HG03095 (cell line): ENCODE results near the gene TBC1D30.
"Not testable (repeated sequence)": the region's sequence is repeated elsewhere in the genome, so short reads cannot be mapped to it uniquely, and the experiment has no call there.

ENCODE experiments used
- ATAC-seq: cut with Tn5 transposase; IDR thresholded peaks from one replicate; pipeline ENCODE4 v1.9.1; 2021; ENCODE audit warnings: moderate library complexity; ENCODE audit not compliant: unreplicated experiment

TBC1D30 gene

GRCh38 chr12:64806173-64806572, 18.3 kb upstream of the TBC1D30 start:
- no peak for ATAC-seq

DNA sequence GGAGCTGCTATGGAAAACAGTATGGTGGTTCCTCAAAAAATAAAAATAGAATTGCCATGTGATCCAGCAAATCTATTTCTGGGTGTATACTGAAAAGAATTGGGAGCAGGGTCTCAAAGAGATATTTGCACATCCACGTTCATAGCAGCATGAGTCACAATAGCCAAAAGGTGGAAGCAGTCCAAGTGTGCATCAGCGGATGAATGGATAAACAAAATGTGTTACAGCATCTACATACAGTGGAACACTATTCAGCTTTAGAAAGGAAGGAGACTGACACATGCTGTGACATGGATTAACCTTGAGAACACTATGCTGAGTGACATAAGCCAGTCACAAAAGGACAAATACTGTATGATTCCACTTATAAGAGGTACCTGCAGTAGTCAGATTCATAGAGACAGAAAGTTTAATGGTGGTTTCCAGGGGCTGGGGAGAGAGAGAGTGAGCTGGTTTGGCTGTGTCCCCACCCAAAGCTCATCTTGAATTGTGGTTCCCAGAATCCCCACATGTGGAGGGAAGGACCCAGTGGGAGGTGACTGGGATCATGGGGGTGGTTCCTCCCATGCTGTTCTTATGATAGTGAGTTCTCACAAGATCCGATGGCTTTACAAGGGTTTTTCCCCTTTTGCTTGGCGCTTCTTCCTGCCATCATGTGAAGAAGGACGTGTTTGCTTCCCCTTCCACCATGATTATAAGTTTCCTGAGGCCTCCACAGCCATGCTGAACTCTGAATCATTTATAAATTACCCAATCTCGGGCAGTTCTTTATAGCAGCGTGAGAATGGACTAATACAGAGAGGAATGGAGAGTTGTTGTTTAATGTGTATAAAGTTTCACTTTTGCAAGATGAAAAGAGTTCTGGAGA, 17.6 kb upstream of the TBC1D30 start:
- no peak for ATAC-seq

DNA sequence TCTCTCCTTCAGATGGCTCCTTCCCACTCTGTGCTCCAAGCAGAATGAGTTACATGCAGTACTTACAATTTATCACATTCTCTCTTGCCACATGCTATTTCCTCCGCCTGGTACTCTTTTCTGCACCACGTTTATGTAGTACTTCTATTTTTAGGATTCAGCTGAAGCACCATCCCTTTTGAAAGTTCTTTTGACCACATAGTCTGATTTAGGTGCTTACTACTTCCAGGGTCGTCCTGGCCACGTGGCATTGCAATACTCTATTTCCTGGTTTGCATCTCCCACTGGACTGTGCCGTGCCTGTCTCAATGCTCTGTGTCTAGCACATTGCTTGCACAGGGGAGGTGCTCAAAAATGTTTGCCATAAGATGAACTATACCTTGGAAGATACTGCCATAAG, 16.3 kb upstream of the TBC1D30 start:
- ATAC-seq = no peak

GRCh38 chr12:64810831-64811230, 13.6 kb upstream of the TBC1D30 start:
- ATAC-seq = no peak

DNA sequence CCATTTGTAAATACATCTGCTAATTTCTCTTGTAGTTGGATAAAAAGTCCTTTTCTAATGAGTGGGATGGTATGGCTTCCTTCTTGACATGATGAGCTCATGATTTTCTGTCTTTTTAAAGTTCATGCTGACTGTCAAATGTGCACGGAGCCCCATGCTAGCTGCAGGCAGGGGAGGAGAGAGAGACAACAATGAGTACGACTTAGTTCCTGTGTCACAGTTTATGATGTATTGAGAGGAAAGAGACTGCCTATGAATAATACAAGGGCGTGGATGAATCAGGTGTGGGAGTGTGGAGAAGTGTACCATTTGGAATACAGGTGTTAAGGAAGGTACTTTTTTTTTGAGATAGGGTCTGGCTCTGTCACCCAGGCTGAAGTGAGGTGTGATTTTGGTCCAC, 10.7 kb upstream of the TBC1D30 start:
- no peak for ATAC-seq

DNA sequence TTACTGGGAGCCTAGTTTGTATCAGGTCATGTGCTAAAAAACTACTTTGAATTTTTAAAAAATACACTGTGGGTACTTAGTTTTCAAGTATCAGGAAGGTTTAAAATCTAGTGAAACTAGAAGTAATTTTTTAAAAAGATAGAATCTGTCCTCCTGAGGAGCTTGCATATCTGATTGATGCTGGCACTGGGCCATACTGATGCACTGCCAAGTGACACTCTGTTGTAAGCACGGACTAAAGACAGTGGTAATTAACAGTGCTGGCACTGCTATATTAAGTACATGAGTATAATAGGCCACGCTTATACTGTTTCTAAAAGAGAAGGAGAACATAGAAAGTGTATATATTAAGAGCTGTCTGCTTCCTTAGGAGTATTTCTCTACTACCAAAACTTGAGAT, 10.0 kb upstream of the TBC1D30 start:
- no peak for ATAC-seq

GRCh38 chr12:64819816-64820402, 4.5 kb upstream of the TBC1D30 start:
- no peak for ATAC-seq

DNA sequence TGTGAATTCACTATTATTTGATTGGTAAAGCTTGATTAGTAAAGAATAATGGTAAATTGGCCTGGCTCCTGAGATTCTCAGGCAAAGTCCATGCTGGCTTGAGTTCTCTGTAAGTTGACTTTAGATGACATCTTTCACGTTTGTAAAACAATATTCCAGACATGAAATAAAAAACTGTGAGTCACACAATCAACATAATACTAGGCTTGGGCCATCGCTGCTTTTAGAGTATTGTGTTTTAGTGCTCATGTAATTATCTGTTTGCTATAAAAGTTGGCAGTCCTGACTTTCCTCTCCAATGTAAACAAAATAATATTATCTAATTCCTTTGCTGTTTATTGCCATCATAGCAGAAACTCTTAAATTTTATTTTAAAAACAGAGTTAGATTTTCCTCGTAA, 3.9 kb upstream of the TBC1D30 start:
- ATAC-seq = no peak

- no peak for ATAC-seq
Observed at GRCh38 chr12:64821116-64821630, 3.3 kb upstream of the TBC1D30 start.

- no peak for ATAC-seq
Observed at GRCh38 chr12:64824130-64824499, 332 bp upstream of the TBC1D30 start.

DNA sequence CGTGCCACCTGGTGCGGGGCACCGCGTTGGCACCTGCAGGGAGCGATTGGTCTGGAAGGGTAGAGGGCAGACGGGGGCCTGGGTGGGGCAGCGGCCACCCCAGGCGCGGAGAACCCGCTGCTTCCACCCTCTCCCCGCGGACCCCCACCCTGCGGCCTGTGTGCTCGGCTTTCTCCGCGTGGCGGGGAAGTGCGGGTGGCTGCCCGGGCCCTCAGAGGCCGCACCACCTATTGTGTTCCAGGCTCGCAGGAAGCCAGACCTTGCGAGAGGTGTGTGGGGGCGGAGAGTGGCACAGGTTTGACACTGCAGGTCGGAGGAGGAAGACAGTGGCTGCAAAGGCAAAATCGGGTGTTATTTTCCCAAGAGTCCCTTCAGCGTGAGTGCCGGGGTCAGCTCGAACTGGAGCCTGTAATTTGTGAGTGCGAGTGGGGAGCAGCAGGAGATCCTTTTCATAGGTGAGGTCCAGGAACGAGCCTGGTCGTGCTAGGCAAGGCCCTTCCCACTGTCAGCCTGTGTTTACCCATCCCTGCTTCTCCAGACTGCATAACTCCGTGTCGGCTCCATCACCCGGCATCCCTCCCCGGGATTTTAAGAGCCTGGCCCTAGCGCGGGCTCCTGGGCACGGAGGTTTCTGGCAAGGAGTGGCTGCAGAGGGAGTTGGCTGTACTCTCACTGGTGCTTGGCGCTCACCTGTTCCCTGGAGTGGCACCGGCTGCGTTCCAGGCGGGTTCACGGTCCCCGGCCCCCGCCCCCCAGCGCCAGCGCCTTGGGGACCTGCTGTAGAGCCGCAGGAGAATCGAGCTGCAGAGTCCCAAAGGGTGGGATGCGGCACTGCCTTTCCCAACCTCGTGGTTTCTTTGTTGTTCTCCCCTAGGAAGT, 935 bp downstream of the TBC1D30 start:
- no peak for ATAC-seq

DNA sequence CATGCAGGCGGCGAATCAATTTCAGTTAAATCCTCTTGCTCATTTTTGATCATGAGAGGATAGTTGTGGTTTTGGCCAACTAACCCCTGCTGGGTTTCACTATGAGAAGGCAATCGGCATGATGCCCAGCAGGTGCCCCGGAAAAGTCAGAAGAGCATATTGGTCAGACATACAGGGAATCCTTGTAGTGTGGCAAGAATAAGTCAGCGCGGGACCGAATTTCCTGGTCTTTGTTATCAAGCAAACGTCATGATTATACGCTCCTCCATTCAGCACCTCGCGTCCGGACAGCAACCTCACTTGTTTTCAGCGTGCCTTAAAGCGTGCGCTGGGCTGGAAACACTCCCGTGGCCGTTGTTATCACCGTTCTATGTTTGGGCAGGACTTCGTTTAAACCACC, 1.8 kb downstream of the TBC1D30 start:
- ATAC-seq = no peak

GRCh38 chr12:64828713-64829112, 4.3 kb downstream of the TBC1D30 start:
- no peak for ATAC-seq

DNA sequence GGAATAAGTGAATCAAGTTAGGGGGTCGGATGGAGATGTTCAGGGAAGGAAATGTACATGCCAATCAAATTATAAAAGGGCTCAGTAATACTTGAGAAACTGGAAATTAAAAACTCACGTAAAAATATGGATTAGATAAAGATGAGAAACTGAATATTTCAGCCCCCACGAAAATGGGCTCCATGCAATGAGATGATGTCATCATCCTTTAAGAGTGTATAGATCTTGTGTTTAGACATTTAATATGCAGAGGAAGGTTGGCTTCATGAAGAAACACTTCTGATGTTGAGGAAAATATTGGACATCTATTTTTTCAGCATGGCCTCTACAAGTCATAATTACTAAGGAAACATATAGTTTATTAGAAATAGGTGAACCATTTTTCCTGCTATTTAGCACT, 9.5 kb downstream of the TBC1D30 start:
- ATAC-seq = no peak

- ATAC-seq = no peak
Observed at GRCh38 chr12:64835901-64836300, 11.5 kb downstream of the TBC1D30 start.

- no peak for ATAC-seq
Observed at GRCh38 chr12:64836856-64837255, 12.4 kb downstream of the TBC1D30 start.

DNA sequence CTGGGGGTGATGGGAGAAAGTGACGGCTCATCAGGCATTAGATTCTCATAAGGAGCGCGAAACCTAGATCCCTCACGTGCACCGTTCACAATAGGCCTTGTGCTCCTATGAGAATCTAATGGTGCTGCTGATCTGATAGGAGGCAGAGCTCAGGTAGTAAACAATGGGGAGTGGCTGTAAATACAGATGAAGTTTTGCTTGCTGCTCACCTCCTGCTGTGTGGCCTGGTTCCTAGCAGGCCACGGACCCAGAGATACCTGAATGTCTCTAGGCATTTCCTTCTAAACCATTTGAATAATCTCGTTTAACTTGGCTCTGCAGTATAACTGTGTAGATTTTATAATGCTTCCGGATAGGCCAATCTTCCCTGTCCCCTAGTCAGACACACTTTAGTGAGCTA, 13.0 kb downstream of the TBC1D30 start:
- no peak for ATAC-seq

DNA sequence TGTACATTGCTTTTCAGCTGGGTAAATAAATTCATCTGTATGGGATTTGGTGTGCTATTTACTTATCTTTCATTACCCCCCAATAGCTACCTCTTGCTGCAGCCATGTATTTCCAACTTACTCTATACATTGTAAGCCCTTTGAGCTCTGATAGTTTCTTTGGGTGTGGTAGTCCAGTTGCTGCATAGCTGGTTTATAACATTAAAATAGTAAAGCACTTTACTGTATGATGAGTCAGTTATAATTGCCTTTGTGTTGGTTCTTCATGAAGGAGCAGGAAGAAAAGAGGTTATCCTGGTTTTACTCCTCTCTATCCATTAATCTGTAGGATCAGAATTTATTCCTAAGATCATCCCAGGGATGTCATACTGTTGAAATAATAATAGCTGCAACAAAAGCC, 15.7 kb downstream of the TBC1D30 start:
- ATAC-seq = no peak

DNA sequence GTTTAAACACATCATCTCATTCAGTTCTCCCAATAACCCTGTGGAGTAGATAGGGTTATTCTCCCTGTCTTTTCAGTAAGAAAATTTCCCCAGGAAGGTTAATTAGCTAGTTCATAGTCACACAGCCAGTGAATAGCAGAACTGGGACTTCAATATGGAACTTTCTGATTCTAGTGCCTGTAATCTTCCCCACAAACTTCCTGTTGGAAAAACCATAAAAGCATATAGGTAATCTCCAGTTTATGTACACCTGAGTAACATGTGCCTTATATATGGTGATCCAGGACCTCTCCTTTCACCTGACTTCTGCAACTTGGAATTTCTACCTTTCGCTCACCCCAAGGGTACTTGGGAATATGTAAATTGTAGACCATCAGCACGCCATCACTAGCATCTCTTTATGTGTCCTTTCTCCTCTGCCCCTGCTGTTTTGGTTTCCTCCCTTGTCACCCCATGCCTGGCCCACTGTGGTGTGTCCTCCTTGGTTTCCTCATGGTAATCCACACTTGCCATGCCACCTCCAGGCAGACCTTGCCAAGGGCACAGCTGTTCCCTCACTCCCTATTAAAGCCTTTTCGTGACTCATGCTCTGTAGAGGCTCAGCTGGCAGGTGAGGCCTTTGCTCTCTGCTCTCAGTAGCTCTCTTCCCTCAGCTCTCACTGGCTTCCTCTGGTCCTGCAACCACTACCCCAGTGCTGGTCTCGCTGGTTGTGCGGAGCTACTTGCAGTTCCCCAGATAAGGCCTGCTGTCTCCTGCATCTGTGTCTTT, 16.7 kb downstream of the TBC1D30 start:
- ATAC-seq = no peak

DNA sequence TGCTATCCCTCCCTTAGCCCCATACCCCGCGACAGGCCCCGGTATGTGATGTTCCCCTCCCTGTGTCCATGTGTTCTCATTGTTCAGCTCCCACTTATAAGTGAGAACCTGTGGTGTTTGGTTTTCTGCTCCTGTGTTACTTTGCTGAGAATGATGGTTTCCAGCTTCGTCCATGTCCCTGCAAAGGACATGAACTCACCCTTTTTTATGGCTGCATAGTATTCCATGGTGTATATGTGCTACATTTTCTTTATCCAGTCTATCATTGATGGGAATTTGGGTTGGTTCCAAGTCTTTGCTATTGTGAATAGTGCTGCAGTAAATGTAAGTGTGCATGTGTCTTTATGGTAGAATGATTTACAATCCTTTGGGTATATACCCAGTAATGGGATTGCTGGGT, 24.0 kb downstream of the TBC1D30 start:
- not testable (repeated sequence) for ATAC-seq
